Measurements from ENCODE around the gene CTSK. TPM values are rescaled to one million over a fixed set of nuclear protein-coding genes. Genes with fewer than 3 reads are reported as not detected.
A peak's percentile ranks its signal among the peaks of the same experiment; 100 is the strongest.
"Not testable (repeated sequence)": the region's sequence is repeated elsewhere in the genome, so short reads cannot be mapped to it uniquely, and the experiment has no call there.

CTSK gene
- 10 to 100 TPM in 3 of 4 donors, 1 to 10 TPM in 1; 8.4 to 20.2 (median 17.7) TPM for total RNA-seq

DNA sequence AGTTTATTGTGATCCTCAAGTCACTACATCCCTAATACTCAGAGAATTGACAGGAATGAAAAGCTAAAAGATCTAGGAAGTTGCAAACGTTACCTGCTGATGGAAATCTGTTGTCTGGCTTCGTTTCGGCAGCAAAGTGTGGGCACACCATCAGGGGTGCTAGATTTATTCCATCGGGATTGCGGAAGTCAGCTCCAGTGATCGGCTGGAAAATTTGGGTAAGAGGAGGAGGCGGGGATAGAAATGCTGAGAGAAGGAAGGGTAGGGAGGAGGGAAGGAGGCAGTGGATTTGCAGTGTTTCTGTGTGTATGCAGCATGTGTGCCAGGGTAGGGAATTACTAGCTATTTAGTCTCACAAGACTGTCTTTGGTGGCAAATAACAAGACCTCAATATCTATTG is at the start of gene CTSK:
TSS of gene CTSK (minus strand) at position 140 of the 400 bp plus-strand sequence. CDS start 1,455 bp downstream, outside the sequence.
- Histone ChIP-seq H3K27me3 (no peaks in the 10 kb centered on the region), H3K27ac (peak within 1 kb of the TSS in 3 of 4 donors; percentile 2 to 35 (median 22)), H3K4me3 (peak within 1 kb of the TSS; percentile 7 to 32 (median 20)), H3K36me3 (peaks cover 0 to 40% of the 10 kb centered on the region in 2 donors), H3K9me3 (no peaks in the 10 kb centered on the region), H3K4me1 (peaks cover 0 to 3% of the 10 kb centered on the region in 2 donors)
- DNase-seq, result peak in 1 of 2 donors; percentile 20
- in situ Hi-C loops (cut with MboI; ENCODE audit: low sequenced_read_pairs in 4 of 4) (no loop called here), intact Hi-C loops (cut with DNase I; ENCODE audit: low total_unique reads) (no loop called here)
- ATAC-seq, result peak in 1 of 2 donors; percentile 47
- TF ChIP-seq, protein P1, sequence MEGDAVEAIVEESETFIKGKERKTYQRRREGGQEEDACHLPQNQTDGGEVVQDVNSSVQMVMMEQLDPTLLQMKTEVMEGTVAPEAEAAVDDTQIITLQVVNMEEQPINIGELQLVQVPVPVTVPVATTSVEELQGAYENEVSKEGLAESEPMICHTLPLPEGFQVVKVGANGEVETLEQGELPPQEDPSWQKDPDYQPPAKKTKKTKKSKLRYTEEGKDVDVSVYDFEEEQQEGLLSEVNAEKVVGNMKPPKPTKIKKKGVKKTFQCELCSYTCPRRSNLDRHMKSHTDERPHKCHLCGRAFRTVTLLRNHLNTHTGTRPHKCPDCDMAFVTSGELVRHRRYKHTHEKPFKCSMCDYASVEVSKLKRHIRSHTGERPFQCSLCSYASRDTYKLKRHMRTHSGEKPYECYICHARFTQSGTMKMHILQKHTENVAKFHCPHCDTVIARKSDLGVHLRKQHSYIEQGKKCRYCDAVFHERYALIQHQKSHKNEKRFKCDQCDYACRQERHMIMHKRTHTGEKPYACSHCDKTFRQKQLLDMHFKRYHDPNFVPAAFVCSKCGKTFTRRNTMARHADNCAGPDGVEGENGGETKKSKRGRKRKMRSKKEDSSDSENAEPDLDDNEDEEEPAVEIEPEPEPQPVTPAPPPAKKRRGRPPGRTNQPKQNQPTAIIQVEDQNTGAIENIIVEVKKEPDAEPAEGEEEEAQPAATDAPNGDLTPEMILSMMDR (IDR thresholded peaks at IDR 0.05 in 4 of 5, conservative IDR thresholded peaks at IDR 0.05 in 1 of 5), result no peak
- TF ChIP-seq POLR2A (IDR thresholded peaks at IDR 0.05), result no peak

DNA sequence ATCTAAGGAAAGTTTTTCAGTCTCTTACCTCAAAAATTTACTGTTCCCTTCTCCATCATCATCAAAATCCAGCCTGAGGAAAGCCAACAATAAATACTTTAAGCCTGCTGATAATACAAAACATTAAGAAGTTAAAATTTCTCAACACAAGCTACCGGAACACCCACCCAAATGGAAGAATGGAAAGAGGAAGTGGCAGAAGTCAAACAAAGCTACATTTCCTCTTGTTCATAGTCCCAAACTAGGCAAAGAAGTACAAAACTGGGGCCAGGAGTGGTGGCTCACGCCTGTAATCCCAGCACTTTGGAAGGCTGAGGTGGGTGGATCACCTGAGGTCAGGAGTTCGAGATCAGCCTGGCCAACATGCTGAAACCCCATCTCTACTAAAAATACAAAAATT is 44.7 kb upstream of the CTSK start:
- H3K9me3 ChIP-seq; DNase-seq; H3K27me3 ChIP-seq; in situ Hi-C loops (cut with MboI; ENCODE audit: low sequenced_read_pairs in 4 of 4); H3K27ac ChIP-seq; ATAC-seq; H3K4me1 ChIP-seq; H3K4me3 ChIP-seq; intact Hi-C loops (cut with DNase I; ENCODE audit: low total_unique reads): not testable (repeated sequence)
- H3K36me3 ChIP-seq, result peaks cover 0 to 39% of the 10 kb centered on the region in 2 donors

DNA sequence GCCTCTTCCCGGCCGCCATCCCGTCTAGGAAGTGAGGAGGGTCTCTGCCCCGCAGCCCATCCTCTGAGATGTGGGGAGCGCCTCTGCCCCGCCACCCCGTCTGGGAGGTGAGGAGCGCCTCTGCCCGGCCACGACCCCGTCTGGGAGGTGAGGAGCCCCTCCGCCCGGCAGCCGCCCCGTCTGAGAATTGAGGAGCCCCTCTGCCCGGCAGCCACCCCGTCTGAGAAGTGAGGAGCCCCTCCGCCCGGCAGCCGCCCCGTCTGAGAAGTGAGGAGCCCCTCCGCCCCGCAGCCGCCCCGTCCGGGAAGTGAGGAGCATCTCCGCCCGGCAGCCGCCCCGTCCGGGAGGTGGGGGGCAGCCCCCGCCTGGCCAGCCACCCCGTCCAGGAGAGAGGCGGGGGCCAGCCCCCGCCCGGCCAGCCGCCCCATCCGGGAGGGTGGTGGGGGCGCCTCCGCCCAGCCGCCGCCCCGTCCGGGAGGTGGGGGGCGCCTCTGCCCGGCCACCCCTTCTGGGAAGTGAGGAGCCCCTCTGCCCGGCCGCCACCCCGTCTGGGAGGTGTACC is 42.8 kb upstream of the CTSK start:
- ATAC-seq; H3K9me3 ChIP-seq; in situ Hi-C loops (cut with MboI; ENCODE audit: low sequenced_read_pairs in 4 of 4); intact Hi-C loops (cut with DNase I; ENCODE audit: low total_unique reads); H3K4me3 ChIP-seq; H3K27ac ChIP-seq; H3K27me3 ChIP-seq; DNase-seq: not testable (repeated sequence)
- peaks cover 0 to 24% of the 10 kb centered on the region in 2 donors for H3K36me3 ChIP-seq
- H3K4me1 ChIP-seq, result peaks cover 7 to 12% of the 10 kb centered on the region in 2 donors

DNA sequence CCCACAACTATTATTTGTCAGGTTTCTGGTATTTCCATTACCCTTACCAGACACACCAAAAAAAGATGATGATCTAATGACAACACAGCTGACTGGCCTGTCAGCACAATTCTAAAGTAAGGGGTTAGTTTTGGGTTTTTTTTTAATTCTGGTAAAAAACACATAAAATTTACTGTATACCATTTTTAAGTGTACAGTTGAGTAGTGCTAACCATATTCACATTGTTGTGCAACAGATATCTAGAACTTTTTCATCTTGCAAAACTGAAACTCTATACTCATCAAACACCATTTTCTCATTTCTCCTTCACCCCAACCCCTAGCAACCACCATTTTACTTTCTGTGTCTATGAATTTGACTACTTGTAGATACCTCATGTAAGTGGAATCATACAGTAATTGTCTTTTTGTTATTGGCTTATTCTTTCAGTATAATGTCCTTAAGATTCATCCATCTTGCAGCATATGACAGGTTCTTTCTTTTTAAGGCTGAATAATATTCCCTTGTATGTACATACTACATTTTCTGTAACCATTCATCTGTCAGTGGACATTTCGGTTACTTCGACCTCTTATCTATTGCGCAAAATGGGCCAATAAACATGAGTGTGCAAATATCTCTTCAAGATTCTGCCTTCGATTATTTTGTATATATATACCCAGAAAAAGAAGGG is 38.5 kb upstream of the CTSK start:
- intact Hi-C loops (cut with DNase I; ENCODE audit: low total_unique reads) (no loop called here), in situ Hi-C loops (cut with MboI; ENCODE audit: low sequenced_read_pairs in 4 of 4) (no loop called here)
- H3K27me3 ChIP-seq, result no peaks in the 10 kb centered on the region
- peaks cover 0 to 19% of the 10 kb centered on the region in 2 donors for H3K36me3 ChIP-seq
- peak in 1 of 2 donors; percentile 58 for ATAC-seq
- peak overlapping the region in 1 of 4 donors; percentile 24 for H3K27ac ChIP-seq
- TF ChIP-seq, protein P1 (IDR thresholded peaks at IDR 0.05 in 4 of 5, conservative IDR thresholded peaks at IDR 0.05 in 1 of 5), result no peak
- no peak for TF ChIP-seq POLR2A (IDR thresholded peaks at IDR 0.05)
- H3K4me3 ChIP-seq, result no peak overlapping the region
- no peaks in the 10 kb centered on the region for H3K9me3 ChIP-seq
- no peak for DNase-seq
- H3K4me1 ChIP-seq, result peaks cover 12 to 17% of the 10 kb centered on the region in 2 donors

DNA sequence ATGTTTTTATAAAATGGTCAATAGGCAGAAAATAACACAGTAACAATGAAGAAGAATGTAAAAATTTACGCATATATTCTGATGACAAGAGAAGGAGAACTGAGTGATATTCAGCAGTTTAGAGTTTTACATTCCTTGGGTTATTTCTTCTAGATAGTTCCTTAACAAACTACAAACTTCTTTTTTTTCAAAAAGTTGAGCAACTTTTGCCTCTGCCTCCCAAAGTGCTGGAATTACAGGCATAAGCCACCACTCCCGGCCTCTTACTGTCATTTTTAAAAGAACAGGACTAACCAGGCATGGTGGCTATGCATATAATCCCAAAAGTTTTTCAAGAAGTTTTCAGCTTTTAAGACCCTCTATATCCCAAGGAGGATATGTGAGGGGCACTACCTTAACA is 35.4 kb upstream of the CTSK start:
- TF ChIP-seq POLR2A (IDR thresholded peaks at IDR 0.05), result no peak
- TF ChIP-seq, protein P1 (IDR thresholded peaks at IDR 0.05 in 4 of 5, conservative IDR thresholded peaks at IDR 0.05 in 1 of 5), result no peak
- Histone ChIP-seq H3K27ac (no peak overlapping the region), H3K4me3 (no peak overlapping the region), H3K4me1 (peaks cover 12 to 17% of the 10 kb centered on the region in 2 donors), H3K36me3 (peaks cover 0 to 27% of the 10 kb centered on the region in 2 donors), H3K27me3 (no peaks in the 10 kb centered on the region), H3K9me3 (no peaks in the 10 kb centered on the region)
- intact Hi-C loops (cut with DNase I; ENCODE audit: low total_unique reads) (no loop called here), in situ Hi-C loops (cut with MboI; ENCODE audit: low sequenced_read_pairs in 4 of 4) (no loop called here)
- ATAC-seq (no peak), DNase-seq (no peak)

Data from gastrocnemius medialis (tissue), 4 donors.